Fibroblast of villous mesenchyme (primary cell): ENCODE measurements around the gene SEPTIN11. TPM values are rescaled to one million over a fixed set of nuclear protein-coding genes. Genes with fewer than 3 reads are reported as not detected.

Source experiments
- DNase-seq: peaks from one replicate; pipeline ENCODE4 v3.0.0-alpha.2; 2010; ENCODE audit warnings: low read depth
- H3K4me3 ChIP-seq: 2 replicates; pipeline ENCODE4 v1.5.1; 2011; ENCODE audit warnings: low read depth, mild to moderate bottlenecking, low read length
- total RNA-seq: library from RNA; depleted of rRNA; stranded (reverse); fragments of >200 nt; gene quantifications from 2 replicates; pipeline ENCODE4 v1.2.3, GENCODE V29; 2012
- TF ChIP-seq, protein P1 (sequence below): IDR thresholded peaks from 2 replicates; pipeline ENCODE4 v1.5.1; 2012; ENCODE audit warnings: low read depth, mild to moderate bottlenecking, low read length; ENCODE audit not compliant: insufficient read depth

The SEPTIN11 gene
- total RNA-seq, 1 donor = 439 TPM

DNA sequence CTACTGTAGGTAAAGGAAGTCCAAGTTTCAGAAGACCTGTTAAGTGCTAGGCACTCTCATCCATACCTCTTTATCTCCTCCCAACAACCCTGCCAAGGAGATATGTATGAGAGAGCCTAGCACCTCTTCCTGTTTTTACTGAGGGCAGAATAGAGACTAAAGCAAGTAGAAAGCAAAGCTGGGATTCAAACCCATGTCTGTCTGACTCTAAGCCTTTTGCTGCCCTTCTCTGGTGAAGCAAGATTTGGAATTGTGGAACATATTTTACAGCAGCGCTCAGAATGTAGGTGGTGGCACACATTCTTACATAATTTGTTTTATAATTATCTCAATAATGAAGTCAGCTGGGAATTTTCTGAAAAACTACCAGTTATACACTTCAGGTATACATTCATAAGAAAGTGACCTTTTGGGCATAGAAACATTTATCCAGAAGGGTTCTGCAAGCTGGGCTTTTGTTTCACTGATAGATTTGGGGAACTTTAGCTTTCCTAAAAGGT is 41.7 kb downstream of the SEPTIN11 start:
- DNase-seq = no peak
- no peak overlapping the region for H3K4me3 ChIP-seq
- TF ChIP-seq, protein P1, sequence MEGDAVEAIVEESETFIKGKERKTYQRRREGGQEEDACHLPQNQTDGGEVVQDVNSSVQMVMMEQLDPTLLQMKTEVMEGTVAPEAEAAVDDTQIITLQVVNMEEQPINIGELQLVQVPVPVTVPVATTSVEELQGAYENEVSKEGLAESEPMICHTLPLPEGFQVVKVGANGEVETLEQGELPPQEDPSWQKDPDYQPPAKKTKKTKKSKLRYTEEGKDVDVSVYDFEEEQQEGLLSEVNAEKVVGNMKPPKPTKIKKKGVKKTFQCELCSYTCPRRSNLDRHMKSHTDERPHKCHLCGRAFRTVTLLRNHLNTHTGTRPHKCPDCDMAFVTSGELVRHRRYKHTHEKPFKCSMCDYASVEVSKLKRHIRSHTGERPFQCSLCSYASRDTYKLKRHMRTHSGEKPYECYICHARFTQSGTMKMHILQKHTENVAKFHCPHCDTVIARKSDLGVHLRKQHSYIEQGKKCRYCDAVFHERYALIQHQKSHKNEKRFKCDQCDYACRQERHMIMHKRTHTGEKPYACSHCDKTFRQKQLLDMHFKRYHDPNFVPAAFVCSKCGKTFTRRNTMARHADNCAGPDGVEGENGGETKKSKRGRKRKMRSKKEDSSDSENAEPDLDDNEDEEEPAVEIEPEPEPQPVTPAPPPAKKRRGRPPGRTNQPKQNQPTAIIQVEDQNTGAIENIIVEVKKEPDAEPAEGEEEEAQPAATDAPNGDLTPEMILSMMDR = no peak

DNA sequence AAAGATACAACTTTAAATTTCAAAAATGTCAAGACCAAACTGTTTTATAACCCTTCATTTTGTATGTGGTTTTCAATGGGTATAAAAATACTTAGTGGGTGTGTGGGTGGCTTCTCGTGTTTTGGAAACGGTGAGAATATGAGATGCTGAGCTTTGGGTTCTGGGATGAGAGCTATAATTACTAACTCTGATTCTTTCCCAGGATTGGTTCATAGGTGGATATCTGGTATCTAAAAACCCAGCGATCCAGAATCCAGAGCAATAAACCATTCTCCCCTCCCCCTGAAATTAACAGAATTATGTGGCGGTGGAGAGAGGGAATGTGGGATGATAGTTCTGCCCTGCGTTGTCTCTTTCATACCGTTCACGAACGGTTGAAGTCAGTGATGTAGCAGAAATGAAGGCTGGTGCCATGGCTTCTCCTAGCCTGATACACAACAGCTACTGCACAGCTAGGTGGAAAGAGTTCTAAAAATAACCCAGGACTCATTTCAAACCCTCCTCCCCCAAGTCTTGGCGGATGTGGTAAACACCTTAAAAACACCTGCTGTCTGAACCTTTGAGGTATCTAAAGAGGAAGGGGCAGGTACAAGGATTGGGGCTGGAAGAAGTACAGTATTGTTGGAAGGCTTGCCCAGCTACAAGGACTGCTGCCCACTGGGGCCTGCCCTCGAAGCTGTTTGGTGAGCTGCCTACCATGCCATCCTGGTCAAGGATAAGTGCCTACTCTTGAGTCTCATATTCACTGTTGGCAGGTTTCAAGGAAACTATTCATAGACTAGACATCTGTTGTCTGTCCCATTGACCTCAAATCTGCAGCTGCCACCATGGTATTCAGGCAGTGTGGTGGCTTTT is 44.5 kb downstream of the SEPTIN11 start:
- no peak for DNase-seq
- H3K4me3 ChIP-seq = no peak overlapping the region
- TF ChIP-seq, protein P1 = no peak

DNA sequence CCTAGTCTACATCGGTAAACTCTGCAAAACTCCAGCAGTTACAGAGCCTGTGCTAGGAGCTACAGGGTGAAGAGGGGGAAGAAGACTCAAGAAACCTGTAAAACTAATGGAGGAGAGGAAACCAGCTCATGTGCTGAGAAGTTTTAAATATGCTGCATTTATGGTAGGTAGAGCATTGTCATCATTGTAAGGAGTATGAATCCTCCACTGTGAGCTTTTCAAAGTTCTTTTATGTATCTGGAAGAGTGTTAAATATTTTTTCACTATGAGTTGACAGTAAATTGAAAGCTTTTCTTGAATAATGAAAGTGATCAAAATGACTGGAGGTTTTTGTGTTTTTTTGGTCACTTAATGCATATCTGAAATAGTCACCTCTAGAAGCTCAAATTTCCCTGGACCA is 46.2 kb downstream of the SEPTIN11 start:
- TF ChIP-seq, protein P1 = no peak

DNA sequence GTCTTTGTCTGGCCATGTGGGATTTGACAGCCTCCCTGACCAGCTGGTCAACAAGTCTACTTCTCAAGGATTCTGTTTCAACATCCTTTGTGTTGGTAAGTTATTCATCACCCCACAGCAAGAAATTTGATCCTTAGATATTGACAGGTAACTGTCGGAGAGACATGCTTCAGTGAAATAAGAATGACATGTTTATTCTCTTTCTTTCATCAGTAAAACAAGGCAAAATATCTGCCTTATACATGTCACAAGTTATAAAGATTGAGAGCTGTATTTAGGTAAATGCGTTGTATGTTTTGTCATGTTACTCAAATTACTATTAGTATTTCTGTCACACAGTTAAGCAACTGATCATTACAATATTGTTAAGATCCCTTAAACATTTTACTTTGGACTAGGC is 46.9 kb downstream of the SEPTIN11 start:
- TF ChIP-seq, protein P1 = no peak

More for the DNA sequence above, 46.2 kb downstream of the SEPTIN11 start:
- DNase-seq = no peak
- H3K4me3 ChIP-seq = no peak overlapping the region

DNA sequence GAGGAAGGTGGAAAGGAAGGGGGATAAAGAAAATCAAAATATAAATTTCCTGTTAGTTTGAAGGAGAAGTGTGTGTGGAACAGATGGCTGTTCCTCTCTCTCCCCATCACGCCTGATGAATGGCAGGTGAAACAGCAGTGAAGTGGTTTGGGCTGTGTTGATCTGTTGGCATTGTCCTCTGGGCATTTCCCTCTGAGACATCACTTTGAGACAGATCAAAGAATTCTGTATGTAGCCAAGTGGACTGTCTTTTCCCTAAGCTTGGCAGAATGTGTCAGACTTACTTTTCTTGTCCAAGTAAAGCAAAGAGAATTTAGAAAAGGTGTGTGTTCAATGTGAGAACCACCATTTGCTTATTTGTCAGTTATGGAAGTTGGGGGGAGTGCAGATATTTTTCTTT is 47.5 kb downstream of the SEPTIN11 start:
- TF ChIP-seq, protein P1 = no peak
- no peak overlapping the region for H3K4me3 ChIP-seq
- DNase-seq = no peak

More for the DNA sequence above, 46.9 kb downstream of the SEPTIN11 start:
- H3K4me3 ChIP-seq = no peak overlapping the region
- no peak for DNase-seq

DNA sequence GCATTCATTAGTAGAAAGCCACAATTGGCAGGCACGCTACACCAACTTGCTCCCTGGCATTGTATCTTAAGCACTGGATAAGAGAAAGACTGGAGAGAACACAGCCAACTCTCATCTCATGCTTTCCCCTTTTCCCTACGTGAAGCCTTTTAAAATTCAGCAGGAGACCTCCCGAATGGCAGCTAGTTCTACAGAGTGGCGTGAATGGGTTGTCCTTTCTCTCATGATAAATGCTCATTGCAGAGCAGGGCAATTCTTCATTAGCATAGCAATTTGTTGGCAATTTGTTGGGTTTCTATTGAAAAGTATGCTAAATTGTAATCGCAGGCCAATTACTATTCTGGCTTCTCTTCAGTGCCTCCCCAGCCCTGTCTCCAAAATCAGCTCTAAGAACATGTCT is 48.0 kb downstream of the SEPTIN11 start:
- TF ChIP-seq, protein P1 = no peak
- DNase-seq = no peak
- no peak overlapping the region for H3K4me3 ChIP-seq
